HG03108 (cell line): Measurements from ENCODE around the gene NEURL2.
A peak's percentile ranks its signal among the peaks of the same experiment; 100 is the strongest.
"Not testable (repeated sequence)": the region's sequence is repeated elsewhere in the genome, so short reads cannot be mapped to it uniquely, and the experiment has no call there.

Experiments
- ATAC-seq: cut with Tn5 transposase; IDR thresholded peaks from one replicate; pipeline ENCODE4 v1.9.1; 2021; ENCODE audit warnings: moderate library complexity; ENCODE audit not compliant: unreplicated experiment

The NEURL2 gene

DNA sequence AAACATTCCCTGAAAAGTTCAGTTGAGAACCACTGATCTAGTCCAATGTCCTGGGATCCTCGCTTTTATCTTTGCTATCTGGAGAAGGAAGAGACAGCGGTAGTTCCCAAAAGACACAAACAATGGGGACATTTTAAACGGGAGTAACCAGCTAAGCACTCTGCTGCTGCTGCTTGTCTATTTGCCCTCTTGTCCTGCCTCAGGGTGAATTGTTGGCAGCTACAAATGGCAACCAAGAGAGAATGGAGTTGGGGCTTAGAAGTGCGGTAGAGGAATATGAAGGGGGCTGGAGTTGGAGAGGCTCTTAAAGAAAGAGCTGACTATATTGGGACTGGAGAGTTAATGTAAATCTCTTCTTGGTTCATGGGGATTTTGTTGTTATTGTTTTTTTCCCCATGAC, 16.4 kb downstream of the NEURL2 start:
- ATAC-seq, result no peak

GRCh38 chr20:45874104-45874481, 16.9 kb downstream of the NEURL2 start:
- ATAC-seq, result not testable (repeated sequence)

DNA sequence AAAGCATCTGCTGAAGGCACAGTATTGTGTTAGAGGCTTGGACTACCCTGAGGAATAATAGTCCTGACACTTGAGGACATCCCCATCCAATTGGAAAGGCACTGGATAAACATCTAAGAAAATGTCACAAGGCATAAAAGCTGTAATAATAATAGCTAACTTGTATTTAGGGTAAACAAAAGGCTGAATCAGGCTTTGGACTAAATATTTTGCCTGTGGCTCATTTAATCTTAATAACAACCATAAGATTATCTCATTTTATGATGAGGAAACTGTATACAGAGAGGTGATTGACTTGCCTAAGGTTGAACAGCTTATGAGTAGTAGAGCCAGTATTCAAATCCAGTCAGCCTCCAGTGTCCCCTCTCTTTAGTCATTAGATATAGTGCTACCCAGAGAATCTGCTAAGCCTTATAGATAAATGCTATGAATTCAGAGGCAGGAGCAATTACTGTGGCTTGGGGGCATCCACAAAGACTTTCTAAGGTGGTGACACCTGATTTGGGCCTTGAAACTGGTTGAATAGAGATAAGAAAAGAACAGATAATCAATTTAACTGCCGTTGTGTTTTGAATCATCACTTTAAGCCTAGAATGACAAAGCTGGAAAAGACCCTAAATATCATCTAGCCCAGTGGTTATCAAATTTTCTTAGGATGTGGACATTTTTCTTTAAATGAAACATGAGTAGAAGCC, 17.5 kb downstream of the NEURL2 start:
- ATAC-seq, result no peak

GRCh38 chr20:45872626-45873025, 18.4 kb downstream of the NEURL2 start:
- no peak for ATAC-seq

DNA sequence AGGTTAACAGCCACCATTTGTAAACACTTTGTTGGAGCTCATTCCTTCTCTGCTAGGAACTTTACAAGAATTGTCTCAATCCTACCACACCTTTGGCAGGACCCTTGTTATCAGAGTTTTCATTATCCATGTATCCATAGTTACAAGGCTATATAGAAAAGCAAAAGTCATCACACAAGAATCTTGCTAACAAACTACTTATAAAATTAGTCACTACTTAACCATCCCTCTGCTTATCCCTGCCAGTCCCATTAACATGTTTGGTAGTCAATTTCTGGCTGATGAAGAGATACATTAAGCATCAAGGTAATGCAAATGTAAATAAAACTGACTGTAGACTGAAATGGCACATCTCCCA, 23.2 kb downstream of the NEURL2 start:
- no peak for ATAC-seq

GRCh38 chr20:45867136-45867818, 23.7 kb downstream of the NEURL2 start:
- no peak for ATAC-seq

DNA sequence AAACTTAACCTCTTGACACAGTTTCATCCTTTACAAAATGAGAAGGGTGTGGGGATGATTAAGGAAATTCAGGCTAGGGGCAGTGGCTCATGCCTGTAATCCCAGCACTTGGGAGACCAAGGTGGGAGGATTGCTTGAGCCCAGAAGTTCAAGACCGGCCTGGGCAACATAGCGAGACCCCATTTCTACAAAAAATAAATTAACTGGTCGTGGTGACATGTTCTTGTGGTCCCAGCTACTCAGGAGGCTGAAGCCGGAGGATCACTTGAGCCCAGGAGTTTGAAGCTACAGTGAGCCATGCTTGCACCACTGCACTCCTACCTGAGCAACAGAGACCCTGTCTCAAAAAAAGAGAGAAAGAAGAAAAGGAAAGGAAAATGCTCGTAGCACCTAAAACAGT, 24.6 kb downstream of the NEURL2 start:
- ATAC-seq, result no peak

DNA sequence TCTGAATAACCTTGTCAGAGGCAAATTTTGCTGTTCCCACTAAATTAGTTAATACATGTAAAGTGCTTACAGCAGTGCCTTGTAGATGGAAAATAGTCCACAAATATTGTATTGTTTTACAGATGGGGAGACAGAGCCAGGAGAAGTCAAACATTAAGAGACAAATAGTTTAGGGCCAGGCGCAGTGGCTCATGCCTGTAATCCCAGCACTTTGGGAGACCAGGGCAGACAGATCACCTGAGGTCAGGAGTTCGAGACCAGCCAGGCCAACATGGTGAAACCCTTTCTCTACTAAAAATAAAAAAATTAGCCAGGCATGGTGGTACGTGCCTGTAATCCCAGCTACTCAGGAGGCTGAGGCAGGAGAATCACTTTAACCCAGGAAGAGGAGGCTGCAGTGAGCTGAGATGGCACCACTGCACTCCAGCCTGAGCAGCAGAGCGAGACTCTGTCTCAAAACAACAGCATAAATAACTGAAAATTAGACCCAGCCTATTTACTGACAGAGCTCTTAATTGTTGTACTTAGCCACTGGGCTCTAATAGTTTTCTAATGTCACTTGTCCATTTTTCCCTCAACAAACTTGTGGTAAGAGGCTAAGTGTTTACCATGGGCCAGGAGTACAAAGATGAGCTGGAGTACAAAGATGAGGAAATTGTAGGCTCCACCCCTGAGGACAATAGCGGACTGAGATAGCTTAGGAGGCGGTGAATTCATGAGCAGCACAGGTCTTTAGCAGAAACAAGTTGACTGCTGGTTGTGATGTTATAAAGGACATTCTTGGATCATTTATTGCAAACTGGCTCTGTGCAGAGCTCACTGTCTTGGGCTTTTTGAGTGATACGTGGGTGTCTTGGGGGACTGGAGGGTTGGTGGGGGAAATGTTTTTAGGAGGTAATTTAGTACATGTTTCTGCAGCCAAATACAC, 27.2 kb downstream of the NEURL2 start:
- ATAC-seq, result no peak

GRCh38 chr20:45861221-45862075, 29.6 kb downstream of the NEURL2 start:
- ATAC-seq, result no peak

DNA sequence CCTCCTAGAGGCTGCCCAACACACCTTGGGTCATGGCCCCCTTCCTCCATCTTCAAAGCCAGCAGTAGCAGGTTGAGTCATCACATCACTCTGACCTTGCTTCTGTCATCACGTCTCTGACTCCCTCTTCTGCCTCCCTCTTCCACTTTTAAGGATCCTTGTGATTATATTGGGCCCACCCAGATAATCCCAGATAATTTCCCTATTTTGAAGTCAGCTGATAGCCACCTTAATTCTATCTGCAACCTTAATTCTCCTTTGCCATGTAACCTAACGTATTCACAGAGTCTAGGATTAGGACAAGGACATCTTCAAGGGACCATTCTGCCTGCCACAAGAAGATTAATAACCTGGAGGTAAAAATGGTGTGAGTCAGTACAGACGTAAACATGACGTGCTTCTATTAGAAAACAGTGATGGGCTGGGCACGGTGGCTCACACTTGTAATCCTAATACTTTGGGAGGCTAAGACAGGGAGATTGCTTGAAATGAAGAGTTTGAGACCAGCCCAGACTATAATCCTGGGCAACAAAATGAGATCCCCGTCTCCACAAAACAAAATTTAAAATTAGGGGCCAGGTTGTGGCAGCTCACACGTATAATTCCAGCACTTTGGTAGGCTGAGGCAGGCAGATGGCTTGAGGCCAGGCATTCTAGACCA, 30.3 kb downstream of the NEURL2 start:
- no peak for ATAC-seq

- ATAC-seq, result no peak
Observed at GRCh38 chr20:45859916-45860315, 31.1 kb downstream of the NEURL2 start.

GRCh38 chr20:45857882-45858216, 33.2 kb downstream of the NEURL2 start:
- ATAC-seq, result peak; percentile 12

GRCh38 chr20:45857114-45857881, 33.7 kb downstream of the NEURL2 start, which contains the start of the genes ACOT8 and ZSWIM3:
ACOT8 (minus strand) TSS chr20:45857392; CDS start chr20:45857315, 77 bp downstream.
ZSWIM3 (plus strand) TSS chr20:45857614; CDS start chr20:45857826, 212 bp downstream.
- ATAC-seq, result peak; percentile 97

DNA sequence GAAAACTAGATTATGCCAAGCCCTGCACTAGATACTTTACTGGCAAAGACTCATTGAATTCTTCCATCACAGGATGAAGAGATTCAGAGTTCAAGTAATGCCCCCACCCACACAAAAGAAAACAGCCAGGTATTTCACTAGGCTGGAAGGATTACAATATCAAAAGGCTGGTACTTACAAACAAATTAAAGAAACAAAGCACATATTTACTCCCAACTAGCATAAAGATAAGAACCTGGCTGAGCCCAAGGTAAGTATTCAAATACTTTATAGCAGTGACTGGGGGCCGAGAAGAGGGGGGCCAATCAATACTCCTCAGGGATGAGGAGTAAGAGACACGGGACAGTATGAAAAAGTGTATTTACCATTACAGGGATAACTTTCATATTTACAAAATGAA, 37.5 kb downstream of the NEURL2 start:
- no peak for ATAC-seq

- no peak for ATAC-seq
Observed at GRCh38 chr20:45852326-45852725, 38.7 kb downstream of the NEURL2 start.

DNA sequence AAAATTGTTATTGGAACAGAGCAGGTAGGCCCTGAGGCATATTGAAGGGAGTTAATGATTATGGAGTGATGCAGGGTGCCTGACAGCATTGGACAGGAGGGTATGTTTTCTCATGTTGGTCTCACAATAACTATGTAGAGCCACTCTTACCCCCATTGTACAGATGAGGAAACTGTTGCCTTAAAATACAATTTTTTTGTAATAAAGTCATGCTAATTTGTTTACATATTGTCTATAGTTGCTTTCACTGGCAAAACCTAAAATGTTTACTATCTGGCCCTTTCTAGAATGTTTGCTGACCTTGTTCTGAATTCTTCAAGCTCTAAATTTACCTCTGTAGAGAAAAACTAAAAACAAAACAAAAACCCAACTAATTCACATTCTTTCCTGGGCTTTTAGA, 39.5 kb downstream of the NEURL2 start:
- ATAC-seq, result no peak

GRCh38 chr20:45850926-45851325, 40.1 kb downstream of the NEURL2 start:
- no peak for ATAC-seq

- ATAC-seq, result no peak
Observed at GRCh38 chr20:45850238-45850637, 40.8 kb downstream of the NEURL2 start.

- no peak for ATAC-seq
Observed at GRCh38 chr20:45848969-45849582, 41.9 kb downstream of the NEURL2 start.
